ENCODE measurements around the gene FAM204A.

The FAM204A gene

DNA sequence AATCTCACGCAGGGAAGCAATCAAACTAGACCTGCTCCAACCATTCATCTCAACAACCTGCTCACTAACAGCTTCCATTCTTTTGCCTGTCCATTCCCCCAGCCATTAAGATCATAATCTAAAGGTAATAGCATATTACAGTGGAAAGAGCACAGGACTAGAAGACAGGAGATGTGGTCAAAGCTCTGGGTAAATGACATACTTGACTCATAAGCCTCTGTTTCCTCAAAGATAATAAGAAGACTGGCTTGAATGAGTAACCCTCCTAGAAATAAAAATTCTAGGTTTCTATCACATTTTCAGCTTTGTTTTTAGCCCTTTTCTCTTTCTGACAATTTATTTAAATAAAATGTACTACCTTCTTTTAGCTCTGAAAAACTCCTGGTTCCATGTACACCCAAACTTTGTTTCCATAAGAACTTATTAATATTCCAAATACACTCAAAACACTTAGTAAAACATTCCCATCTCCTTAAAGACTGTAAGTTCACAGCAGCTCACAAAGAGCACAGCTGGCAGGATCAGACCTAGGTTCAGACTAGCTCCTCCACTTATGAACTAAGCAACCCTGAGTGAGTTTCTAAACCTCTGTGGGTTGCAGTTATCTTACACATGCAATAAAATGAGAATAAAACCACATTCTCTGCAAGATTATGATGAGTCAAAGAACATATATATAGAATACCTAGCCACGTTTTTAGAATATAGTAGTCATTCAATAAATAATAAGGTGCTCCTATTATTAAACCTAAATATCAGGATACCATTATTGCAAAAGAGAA is 11.6 kb downstream of the FAM204A start:
- DNase-seq, result no peak

DNA sequence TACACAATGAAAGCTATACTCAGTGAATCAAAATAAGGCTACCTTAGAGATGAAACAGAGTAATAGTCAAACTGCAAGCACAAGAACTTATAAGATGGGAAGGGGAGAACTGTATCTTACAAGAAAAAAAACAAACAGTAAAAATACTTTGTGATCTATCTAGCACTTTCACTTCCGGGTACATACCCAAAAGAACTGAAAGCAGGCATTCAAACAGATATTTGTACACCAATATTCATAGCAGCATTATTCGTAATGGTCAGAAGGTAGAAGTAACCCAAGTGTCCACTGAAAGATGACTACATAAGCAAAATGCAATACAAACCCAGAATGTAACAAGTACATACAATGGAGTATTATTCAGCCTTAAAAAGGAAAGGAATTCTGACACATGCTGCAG is 18.0 kb downstream of the FAM204A start:
- DNase-seq, result no peak

DNA sequence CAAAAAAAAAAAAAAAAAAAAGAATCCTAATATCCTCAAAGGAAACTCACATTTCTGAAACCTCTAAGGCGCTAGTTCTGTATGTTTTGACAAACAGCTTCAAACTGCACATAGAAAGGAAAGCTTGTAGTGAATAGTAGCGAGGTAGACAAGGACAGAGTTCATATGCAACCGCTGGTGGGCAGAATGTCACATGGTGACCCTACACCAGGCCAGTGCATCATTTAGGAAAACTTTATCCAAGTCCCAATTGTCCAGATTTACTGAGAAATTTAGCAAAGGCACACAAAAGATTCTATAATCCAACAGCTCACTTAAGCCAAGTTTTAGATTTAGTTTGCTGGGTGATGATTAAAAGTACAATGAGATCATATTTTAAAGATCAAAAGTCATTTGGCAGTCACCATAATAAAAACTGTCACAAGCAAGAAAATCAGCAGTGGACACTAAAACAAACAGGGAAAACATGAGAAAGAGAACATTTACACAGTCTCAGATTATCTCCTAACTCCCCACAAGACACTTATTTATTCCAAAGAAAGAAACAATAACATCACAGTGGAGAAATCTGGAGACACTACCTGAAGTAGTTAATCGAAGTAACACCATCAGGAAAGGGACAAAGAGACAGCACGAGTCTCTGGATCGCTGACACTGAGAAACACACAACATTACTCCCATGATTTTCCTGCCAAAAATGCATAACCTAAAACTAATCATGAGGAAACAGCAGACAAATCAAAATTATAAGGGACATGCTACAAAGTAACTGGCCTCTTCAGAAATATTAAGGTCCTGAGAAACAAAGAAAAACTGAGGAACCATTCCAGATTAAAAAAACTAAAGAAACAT is 20.2 kb downstream of the FAM204A start:
- no peak for DNase-seq

- DNase-seq, result peak; percentile 10
Observed at GRCh38 chr10:118315629-118316028, 26.5 kb downstream of the FAM204A start.

GRCh38 chr10:118314882-118315281 is 27.2 kb downstream of the FAM204A start:
- no peak for DNase-seq

DNA sequence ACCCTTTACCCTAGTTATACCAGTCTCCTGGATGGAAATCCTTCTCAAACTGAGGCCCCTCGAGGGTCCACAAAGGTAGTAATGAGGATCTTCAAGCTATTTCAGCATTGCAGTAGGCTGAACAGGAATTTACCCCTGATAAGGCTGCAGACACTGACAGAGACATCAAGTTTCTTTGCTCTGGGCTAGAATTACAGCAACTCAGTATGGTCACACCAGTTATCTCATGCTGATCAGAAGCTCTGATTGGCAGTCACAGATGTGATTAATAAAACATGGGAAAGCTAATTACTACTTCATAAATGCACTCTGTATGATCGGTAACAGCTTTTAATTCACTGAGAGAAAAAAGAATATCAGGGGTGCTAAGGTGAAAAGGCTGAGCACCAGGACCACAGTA is 30.6 kb downstream of the FAM204A start:
- DNase-seq, result no peak

DNA sequence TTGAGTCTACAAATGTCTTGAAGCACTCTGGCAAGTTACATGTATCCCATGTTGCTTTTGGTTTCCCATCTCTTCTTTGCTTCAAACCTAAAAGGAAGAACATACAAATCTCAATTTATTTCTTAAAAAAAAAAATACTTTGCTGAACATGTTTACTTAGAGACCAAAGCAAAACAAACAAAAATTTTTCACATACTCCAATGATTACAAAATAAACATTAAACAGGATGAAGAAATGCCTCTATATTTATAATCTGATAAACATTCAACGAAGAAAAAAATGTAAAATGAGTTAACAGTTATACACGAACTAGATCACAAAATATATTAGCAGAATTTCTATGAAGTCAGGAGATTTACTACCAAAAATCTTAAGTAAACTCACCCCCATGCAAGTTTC is 31.3 kb downstream of the FAM204A start:
- DNase-seq, result no peak

DNA sequence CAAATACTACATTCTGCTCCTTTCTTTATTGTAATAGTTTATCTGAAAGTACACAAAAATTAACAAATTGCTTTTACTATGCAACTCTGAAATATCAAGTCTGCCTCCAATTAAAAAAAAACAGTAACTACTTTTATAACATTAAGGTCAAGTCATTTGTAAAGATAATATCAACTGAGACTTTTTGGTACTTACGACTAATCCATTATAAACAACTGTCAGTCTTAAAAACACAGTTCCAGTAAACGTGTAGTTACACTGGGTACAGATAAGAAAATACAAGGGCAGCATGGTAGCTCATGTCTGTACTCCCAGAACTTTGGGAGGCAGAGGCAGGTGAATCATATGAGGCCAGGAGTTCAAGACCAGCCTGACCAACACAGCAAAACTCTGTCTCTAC is 32.2 kb downstream of the FAM204A start:
- DNase-seq, result no peak

GRCh38 chr10:118308664-118309063 is 33.5 kb downstream of the FAM204A start:
- DNase-seq, result no peak

DNA sequence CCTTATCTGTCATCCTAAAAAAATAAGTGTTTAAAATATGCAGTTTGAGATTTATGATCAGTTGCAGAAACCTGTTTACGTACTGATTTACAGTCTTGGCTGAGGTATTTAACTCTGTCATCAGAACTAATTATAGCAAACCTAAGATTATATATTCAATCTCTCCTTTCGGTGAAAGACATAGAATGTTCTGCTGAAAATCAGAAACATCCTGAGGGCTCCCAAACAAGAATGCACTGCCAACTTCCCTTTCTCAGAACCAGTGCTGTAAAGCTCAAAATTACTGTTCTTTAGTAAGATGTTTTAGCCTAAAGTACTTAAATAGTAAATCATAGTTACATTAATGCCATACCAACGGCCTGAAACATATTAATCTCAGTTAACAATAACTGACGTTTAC is 34.3 kb downstream of the FAM204A start:
- no peak for DNase-seq

DNA sequence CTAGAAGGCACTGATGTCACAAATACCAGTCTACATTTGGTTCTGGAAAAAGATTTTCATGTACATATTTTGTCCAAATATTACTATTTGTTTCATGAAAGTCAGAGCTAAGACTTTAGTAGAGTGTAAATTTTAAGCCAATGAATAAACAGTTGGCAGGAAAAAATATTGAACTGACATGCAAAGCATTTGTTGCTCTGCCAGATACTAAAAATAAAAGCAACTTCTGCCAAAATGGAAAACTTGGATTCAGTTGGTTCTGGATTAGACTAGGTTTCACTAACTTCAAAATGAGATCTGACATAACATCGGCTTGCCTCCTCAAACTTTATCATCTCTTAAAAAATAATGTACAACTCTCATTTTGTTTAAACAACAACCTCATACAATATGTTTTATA is 34.9 kb downstream of the FAM204A start:
- no peak for DNase-seq

- no peak for DNase-seq
Observed at GRCh38 chr10:118305730-118306129, 36.4 kb downstream of the FAM204A start.

DNA sequence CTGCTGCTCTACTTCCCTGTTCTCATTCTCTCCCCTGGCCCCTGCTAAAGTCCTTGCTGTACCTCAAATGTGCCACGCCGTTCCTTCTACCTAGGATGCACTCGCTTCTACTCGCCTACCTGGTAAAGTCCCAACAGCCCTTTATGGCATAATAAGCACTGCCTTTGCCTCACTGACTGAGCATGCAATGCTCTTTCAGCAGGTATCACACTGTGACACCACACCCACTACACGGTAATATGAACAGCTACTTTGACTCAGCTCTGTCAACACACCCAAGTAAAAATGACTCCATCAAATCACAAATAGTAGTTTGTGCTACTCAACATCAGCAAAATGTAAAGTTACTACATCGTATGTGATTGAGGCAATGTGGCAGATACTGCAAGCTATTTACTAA is 37.6 kb downstream of the FAM204A start:
- DNase-seq, result no peak

DNA sequence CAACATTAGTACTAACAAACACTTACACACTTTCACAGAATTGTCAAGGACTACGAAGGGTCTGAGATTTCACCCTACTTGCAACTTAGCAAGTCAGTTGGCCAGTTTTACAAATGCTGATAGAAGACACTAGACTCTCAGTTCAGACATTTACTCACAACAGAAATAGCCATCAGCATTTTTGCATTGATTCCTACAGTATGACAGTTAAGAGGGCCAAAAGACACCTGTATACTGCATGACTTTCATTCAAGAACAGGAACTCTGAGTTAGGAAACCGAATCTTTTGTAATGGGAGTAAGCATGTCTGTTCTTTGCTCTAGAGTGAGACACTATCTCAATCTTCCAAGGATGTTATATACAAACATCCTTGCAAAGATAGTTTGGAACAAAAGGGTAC is 40.9 kb downstream of the FAM204A start:
- no peak for DNase-seq

DNA sequence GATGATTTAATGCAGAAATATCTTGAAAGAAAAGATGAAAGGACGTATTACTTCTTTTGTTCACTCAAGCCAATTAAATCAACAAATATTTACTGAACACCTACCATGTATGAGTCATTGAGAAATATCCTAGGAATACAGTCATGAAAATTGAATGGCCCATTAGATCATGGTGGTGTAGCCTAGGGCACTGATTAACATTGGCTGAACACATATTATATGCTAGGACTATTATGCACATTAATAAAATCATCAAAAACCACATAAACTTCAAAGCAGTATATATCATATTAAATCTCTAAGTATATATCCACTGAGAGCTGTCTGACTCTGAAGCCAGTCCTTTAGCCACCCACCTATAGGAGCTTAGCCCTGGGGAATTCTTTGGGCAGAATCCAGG is 41.8 kb downstream of the FAM204A start:
- peak; percentile 57 for DNase-seq

DNA sequence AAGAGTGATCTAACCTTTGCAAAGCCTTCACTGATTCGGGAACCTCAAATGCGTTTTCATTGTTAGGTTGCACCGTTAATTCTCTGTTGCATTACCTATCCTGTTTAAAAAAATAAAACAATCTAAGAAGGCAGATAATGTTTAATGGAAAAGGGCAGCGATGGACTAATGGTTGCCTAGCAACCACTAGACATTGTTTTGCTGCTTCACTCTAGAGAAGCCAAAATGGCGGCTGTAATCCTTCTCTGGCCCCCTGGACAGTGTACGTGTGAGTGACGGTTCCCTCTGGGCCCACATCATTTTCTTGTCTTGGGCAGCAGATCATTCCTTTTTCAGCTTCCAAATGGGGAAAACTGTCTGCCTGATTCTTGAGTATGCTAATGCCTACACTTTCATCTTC is 43.3 kb downstream of the FAM204A start:
- no peak for DNase-seq

DNA sequence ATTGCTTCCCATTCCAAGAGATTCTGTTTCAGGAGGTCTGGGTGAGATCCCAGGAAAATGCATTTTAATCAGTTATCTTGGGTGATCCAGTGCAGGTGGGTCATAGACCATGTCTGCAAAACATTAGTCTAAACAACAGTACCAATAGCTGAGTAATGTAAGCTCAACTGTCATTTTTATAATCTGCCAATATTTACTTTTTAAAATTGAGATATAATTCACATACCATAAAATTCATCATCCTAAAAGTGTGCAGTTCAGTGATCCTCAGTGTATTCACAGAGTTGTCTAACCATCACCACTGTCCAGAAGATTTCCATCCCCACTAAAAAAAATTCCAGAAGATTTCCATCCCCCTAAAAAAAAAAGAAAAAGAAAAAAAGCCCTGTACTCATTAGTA is 51.0 kb downstream of the FAM204A start:
- no peak for DNase-seq

DNA sequence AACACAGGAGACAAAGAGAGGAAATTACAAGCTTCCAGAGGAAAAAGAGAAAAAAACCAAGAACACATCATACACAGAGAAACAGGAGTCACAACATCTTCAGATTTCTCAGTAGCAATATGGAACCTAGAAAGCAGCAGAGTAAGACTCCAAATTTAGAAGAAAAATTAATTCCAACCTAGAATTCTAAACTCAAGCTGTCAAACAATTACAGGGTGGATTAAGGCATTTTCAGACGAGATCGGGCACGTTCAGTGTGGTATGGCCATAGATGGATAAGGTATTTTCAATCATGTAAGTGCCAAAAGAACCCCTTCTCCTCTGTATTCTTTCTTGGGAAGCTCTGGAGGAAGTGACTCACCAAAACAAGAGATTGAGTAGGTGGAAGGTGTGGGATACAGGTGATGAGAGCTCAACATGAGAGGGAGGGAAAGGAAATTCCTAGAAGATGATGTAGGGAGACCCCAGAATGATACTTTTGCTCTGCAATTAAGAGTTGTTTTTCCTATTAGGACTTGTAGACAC is 51.6 kb downstream of the FAM204A start:
- no peak for DNase-seq

DNA sequence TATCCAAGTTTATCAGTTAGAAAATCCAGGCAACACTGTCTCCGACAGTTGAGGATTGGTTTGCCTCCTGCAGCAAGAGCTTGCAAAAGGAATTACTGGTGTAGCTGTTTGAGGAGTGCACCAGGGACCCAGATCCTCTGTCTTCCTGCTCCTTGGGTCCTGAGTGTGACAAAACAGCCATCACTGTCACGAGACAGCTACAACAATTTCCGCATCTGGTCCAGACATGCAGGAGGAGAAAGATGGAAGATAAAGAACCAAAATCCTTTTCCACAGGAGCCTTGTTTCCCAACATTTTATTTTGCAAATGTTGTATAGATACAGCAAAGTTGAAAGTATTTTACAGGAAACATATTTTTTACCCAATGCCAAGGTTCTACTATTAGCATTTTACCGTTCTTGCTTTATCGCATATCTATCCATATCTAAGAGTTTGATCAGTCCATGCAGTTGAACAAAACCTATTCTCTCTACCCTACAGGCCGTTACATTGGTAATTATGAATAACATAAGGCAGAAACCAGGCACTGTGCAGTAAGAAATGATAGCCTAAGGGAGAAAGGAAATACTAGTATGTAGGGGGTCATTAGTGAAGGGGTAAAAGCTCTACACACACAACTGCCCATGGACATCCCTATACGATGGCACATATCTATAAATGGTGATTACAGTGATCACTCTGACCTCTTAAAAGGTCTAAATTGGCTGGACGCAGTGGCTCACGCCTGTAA is 54.9 kb downstream of the FAM204A start:
- no peak for DNase-seq

DNA sequence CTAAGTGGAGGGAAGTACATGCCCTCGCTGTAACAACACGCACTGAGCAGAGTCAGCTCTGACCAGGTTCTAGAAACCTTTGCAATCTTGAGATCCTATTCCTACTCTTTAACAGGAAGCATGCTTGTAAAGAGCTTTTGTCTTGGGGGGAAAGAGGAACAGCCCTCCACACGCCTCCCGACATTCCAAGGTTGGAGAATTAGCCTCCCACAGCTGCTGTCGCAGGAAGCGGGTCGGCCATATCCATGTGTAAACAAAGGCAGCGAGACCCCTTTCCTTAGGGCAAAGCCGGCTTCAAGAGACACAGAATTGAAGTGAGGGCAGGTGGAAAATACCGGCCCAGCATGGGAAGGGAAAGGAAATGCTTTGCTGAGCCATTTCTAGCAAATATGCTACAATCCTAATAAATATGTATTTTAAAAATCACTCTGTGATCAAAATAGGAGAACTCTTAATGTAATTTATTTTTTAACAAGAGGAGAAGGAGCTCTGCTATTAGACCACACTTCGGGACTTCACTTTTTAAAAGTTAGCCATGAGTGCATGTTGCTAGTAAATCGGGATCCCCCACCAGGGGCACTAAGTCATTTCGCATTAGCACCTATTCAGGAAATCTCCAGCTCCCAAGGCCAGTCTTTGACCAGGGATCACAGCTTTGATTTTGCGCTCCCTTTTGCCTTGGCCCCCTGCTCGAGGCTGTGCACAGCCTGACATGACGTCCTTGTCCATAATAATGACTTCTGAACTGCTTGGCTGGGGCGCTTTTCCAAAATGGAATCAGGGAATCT is 55.9 kb downstream of the FAM204A start:
- DNase-seq, result no peak

- DNase-seq, result no peak
Observed at GRCh38 chr10:118282670-118283069, 59.5 kb downstream of the FAM204A start.

DNA sequence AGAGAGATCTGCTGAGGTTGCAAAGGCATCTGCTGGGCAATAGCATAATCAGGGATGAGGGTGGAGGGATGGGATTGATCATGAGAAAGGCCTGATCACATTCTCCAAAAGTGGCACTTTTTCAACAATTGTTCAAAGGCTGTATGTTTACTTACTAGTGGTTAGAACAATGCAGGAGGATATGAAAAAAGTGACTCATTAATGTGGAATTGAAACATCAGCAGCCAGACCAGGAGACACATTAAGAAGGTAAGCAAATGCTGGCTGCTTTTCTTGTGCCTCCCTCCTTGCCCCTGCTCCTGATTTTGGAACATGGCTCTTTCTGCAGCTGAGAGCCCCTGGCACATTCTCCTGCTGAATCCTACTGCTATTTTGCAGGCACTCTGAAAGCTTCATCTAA is 63.5 kb downstream of the FAM204A start:
- no peak for DNase-seq

GRCh38 chr10:118277871-118278270 is 64.3 kb downstream of the FAM204A start:
- no peak for DNase-seq
